Activated naive CD4-positive, alpha-beta T cell treated with anti-CD3 and anti-CD28 coated beads, Interleukin-2, amount 50 U/mL, for 72 hours (primary cell): ENCODE measurements around the gene TCEAL4. TPM values are rescaled to one million over a fixed set of nuclear protein-coding genes. Genes with fewer than 3 reads are reported as not detected.
"Not testable (repeated sequence)": the region's sequence is repeated elsewhere in the genome, so short reads cannot be mapped to it uniquely, and the experiment has no call there.

ENCODE experiments used
- ATAC-seq, 2 donors: fragments of 150-1000 bp; cut with Tn5 transposase; 2 replicates each; pipeline ENCODE4 v1.10.0; 2021; ENCODE audit warnings: mild to moderate bottlenecking in 2 of 2, moderate library complexity in 2 of 2
- DNase-seq, 2 donors: peaks; one replicate each; pipeline ENCODE4 v3.0.0; 2021 to 2022; ENCODE audit warnings: low spot score in 2 of 2
- H3K27ac Mint-ChIP-seq, 2 donors: one replicate each; pipeline ENCODE4 v1.8.0; 2022; ENCODE audit warnings: mild to moderate bottlenecking in 2 of 2, mixed read lengths in 2 of 2
- H3K36me3 Mint-ChIP-seq, 2 donors: one replicate each; pipeline ENCODE4 v1.8.0; 2022; ENCODE audit warnings: mixed read lengths in 2 of 2
- H3K9me3 Mint-ChIP-seq, 2 donors: one replicate each; pipeline ENCODE4 v1.8.0; 2022; ENCODE audit warnings: mixed read lengths in 2 of 2
- total RNA-seq, 2 donors: library from RNA; stranded (reverse); gene quantifications; one replicate each; pipeline ENCODE4 v1.2.3, GENCODE V29; 2022

Gene TCEAL4
- total RNA-seq, 2 donors from 2014 or later: 18.5 to 19.0 TPM

GRCh38 chrX:103571121-103571520 is 14.2 kb upstream of the TCEAL4 start:
- H3K9me3 Mint-ChIP-seq: no peaks in the 10 kb centered on the region
- ATAC-seq: no peak
- H3K36me3 Mint-ChIP-seq: no peaks in the 10 kb centered on the region
- DNase-seq: no peak
- H3K27ac Mint-ChIP-seq: no peak overlapping the region

GRCh38 chrX:103571726-103572125 is 13.6 kb upstream of the TCEAL4 start:
- DNase-seq: no peak
- Mint-ChIP-seq H3K9me3 (no peaks in the 10 kb centered on the region), H3K27ac (no peak overlapping the region), H3K36me3 (no peaks in the 10 kb centered on the region)
- ATAC-seq: no peak

GRCh38 chrX:103573202-103573601 is 12.1 kb upstream of the TCEAL4 start:
- no peaks in the 10 kb centered on the region for H3K36me3 Mint-ChIP-seq
- no peaks in the 10 kb centered on the region for H3K9me3 Mint-ChIP-seq

GRCh38 chrX:103584596-103584995 is 719 bp upstream of the TCEAL4 start:
- ATAC-seq (no peak), DNase-seq (no peak)
- Mint-ChIP-seq H3K9me3 (no peaks in the 10 kb centered on the region), H3K36me3 (peaks cover 0 to 11% of the 10 kb centered on the region in 2 donors), H3K27ac (no peak overlapping the region)

More at GRCh38 chrX:103573202-103573601, 12.1 kb upstream of the TCEAL4 start:
- DNase-seq (no peak), ATAC-seq (no peak)
- no peak overlapping the region for H3K27ac Mint-ChIP-seq

- H3K27ac Mint-ChIP-seq: peak overlapping the region; percentile 83 to 84
- ATAC-seq (peak; percentile 14 to 34), DNase-seq (no peak)
- H3K36me3 Mint-ChIP-seq: peaks cover 0 to 11% of the 10 kb centered on the region in 2 donors
- H3K9me3 Mint-ChIP-seq: no peaks in the 10 kb centered on the region
These were observed 965 bp downstream of the TCEAL4 start for GRCh38 chrX:103586314-103586646.

- Mint-ChIP-seq H3K9me3 (no peaks in the 10 kb centered on the region), H3K36me3 (peaks cover 0 to 11% of the 10 kb centered on the region in 2 donors), H3K27ac (peak overlapping the region; percentile 70 to 83)
- no peak for ATAC-seq
- no peak for DNase-seq
These were observed 1.3 kb downstream of the TCEAL4 start for GRCh38 chrX:103586659-103587058.

GRCh38 chrX:103592295-103592694 is 7.0 kb downstream of the TCEAL4 start:
- H3K9me3 Mint-ChIP-seq, DNase-seq, H3K27ac Mint-ChIP-seq, ATAC-seq, H3K36me3 Mint-ChIP-seq: not testable (repeated sequence)

GRCh38 chrX:103595202-103595601 is 9.9 kb downstream of the TCEAL4 start:
- not testable (repeated sequence) for ATAC-seq, H3K27ac Mint-ChIP-seq, H3K36me3 Mint-ChIP-seq, H3K9me3 Mint-ChIP-seq, DNase-seq

- Mint-ChIP-seq H3K9me3 (no peaks in the 10 kb centered on the region), H3K36me3 (no peaks in the 10 kb centered on the region), H3K27ac (peak within 1 kb of the TSS; percentile 57 to 88)
- ATAC-seq: peak; percentile 76 to 87
- peak; percentile 4 to 56 for DNase-seq
These were observed 22.3 kb downstream of the TCEAL4 start, which contains the start of gene TCEAL3 for GRCh38 chrX:103607364-103608305. TSS of gene TCEAL3 (plus strand) at chrX:103607963. CDS start at chrX:103609065, 1,102 bp downstream.

- Mint-ChIP-seq H3K27ac (peak overlapping the region; percentile 22 to 88), H3K36me3 (no peaks in the 10 kb centered on the region), H3K9me3 (no peaks in the 10 kb centered on the region)
- ATAC-seq (peak in 1 of 2 donors; percentile 16), DNase-seq (no peak)
These were observed 23.1 kb downstream of the TCEAL4 start for GRCh38 chrX:103608306-103608963.

GRCh38 chrX:103610282-103610681 is 25.0 kb downstream of the TCEAL4 start:
- Mint-ChIP-seq H3K27ac (no peak overlapping the region), H3K36me3 (no peaks in the 10 kb centered on the region), H3K9me3 (no peaks in the 10 kb centered on the region)
- DNase-seq (no peak), ATAC-seq (no peak)

GRCh38 chrX:103613362-103613890 is 28.1 kb downstream of the TCEAL4 start:
- Mint-ChIP-seq H3K9me3 (no peaks in the 10 kb centered on the region), H3K27ac (no peak overlapping the region), H3K36me3 (no peaks in the 10 kb centered on the region)
- DNase-seq: no peak
- no peak for ATAC-seq

- H3K36me3 Mint-ChIP-seq: no peaks in the 10 kb centered on the region
- no peak overlapping the region for H3K27ac Mint-ChIP-seq
- DNase-seq (no peak), ATAC-seq (no peak)
- no peaks in the 10 kb centered on the region for H3K9me3 Mint-ChIP-seq
These were observed 29.7 kb downstream of the TCEAL4 start for GRCh38 chrX:103614999-103615398.

- ATAC-seq: no peak
- Mint-ChIP-seq H3K36me3 (no peaks in the 10 kb centered on the region), H3K9me3 (no peaks in the 10 kb centered on the region), H3K27ac (no peak overlapping the region)
- DNase-seq: no peak
These were observed 30.6 kb downstream of the TCEAL4 start for GRCh38 chrX:103615781-103616371.

GRCh38 chrX:103616676-103617186 is 31.4 kb downstream of the TCEAL4 start:
- DNase-seq (no peak), ATAC-seq (no peak)
- Mint-ChIP-seq H3K36me3 (no peaks in the 10 kb centered on the region), H3K27ac (no peak overlapping the region), H3K9me3 (no peaks in the 10 kb centered on the region)

GRCh38 chrX:103624111-103624510 is 38.8 kb downstream of the TCEAL4 start:
- ATAC-seq (no peak), DNase-seq (no peak)
- Mint-ChIP-seq H3K9me3 (no peaks in the 10 kb centered on the region), H3K27ac (no peak overlapping the region), H3K36me3 (no peaks in the 10 kb centered on the region)

GRCh38 chrX:103626855-103627254 is 41.5 kb downstream of the TCEAL4 start:
- ATAC-seq (peak in 1 of 2 donors; percentile 63), DNase-seq (no peak)
- H3K9me3 Mint-ChIP-seq: no peaks in the 10 kb centered on the region
- peaks cover 0 to 7% of the 10 kb centered on the region in 2 donors for H3K36me3 Mint-ChIP-seq
- no peak overlapping the region for H3K27ac Mint-ChIP-seq
